Anterior cingulate cortex (tissue), 58 donors: ENCODE measurements around the gene GTF3C4.

Experiments used
- DNase-seq, 58 donors: peaks; one replicate each; lab custom pipeline; 2025; lab: John Stamatoyannopoulos, UW

The GTF3C4 gene

DNA sequence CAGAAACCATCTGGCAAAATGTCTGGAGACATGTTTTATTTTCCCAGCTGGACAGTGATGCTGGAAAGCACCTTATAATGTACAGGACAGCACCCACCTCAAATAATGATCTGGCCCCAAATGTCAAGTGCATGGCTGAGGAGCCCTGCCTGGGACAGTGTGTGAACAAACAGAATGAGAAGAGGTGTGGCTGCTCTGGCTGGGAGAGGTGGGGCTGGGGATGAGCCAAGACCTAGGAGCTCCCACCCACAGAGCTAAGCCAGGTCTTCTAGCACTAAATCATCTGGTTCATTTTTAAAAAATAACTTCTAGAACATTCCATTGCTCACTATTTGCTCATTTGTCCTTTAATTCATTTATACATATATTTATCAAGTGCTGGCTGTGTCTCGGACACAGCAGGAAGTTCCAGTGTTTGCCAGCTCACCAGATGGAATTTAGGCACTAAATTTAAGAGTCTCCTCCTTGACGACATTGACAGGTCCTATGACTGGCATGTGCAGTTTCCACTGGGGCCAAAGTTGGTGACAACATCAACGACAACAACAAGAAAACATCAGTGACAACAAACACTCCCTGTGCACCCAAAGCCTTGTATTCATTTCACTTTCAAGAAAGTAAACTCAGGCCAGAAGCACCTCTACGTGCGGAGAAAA lies 59.1 kb downstream of the GTF3C4 start:
- no peak for DNase-seq

DNA sequence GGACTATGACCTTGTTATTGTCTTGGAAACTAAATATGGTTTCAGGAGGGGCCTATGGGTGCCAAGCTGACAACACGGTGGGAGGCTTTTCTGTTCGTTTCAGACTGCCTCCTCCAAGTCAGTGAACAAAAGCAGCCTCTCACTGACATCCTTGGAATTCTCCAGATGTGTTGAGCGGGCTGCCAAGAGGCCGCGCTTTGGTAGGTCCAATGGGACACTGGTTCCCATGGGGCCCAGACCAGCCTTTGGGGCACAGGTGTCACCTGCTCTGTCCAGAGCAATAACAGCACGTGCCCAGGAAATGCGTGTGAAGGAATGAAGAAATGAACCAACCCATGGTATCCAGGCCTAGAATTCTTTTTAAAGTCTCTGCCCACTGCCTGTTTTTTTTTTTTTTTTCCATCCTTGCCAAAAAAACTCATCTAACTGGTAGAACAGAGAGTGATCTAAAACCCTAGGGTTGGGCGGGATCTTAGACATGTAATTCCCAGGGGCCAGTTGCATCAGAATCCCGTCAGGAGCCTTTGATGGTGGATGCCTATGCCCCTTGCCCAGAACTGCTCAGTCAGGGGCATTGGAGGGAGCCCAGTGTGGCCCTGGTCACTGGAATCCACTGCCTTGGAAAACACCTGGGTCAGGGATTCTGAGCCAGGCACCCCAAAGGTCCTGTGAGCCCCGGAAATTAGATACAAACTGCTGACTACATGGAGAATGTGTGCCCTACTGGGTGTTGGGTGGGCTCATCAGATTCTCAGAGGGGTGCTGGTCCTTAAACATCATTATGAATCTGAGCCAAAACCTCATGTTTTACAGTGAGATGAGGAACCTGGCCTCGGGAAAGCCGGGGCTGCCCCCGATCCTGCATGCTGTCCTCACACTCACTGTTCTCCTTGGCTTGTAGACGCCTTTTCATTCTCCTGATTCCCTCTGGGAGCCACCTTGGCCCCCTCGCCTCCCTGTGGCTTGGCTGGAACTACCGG lies 60.1 kb downstream of the GTF3C4 start:
- no peak for DNase-seq

DNA sequence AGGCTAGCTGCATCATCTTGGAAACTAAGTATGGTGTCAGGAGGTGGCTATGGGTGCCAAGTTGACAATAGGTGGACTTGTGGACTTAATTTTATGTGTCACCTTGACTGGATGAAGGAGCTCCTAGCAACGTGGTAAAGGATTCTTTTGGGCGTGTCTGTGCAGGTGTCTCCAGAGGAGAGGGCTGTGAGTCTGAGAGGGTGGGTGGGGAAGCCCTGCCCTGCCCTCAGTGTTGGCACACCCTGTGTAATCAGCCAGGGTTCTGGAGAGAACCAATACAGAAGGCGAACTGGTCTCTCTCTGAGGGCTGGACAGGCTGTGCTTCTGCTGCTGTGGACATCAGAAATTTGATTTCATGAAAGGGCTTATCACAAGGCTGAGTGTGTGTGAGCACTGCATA lies 61.0 kb downstream of the GTF3C4 start:
- DNase-seq: no peak

DNA sequence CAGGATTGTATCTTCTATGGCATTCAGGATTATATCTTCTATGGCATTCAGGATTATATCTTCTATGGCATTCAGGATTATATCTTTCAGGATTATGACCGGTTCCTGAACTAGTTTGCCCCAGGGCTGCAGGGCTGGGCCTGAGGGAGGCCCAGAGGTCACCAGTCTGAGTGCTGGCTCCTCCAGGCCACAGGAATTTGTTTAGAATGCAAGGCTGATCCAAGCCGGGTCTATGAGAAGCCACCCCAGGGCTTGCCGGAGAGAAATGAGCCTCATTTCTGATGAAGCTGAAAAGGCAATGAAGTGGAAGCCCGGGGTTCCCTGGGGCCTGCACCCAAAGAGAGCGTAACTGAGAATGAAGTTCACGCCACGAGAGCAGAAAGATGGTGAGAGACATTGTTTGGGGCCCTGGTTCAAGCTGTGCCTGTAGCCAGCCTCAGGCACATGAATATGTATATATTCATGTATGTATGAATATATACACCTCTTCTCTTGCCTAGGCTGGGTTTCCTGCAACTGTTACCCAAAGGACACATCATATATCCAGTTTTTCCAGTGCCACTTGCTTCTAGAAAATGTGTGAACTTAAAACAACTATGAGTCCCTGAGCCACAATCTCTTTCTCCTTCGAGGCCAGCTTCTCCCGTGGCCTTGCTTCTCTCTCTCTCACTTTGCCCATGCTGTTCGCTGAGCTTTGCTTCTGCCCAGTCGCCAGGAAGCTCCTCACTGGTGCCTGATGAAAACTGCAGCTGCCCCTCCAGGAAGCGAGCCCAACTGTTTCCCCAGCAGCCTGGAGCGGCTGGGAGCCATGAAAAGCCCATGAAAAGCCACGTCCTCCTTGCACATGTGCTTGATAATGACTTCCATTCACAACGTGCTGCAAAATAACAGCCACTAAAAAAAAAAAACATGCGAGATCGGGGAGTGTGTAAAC lies 62.3 kb downstream of the GTF3C4 start:
- DNase-seq: peak in 9 of 58 donors; percentile 10 to 39 (median 22)

DNA sequence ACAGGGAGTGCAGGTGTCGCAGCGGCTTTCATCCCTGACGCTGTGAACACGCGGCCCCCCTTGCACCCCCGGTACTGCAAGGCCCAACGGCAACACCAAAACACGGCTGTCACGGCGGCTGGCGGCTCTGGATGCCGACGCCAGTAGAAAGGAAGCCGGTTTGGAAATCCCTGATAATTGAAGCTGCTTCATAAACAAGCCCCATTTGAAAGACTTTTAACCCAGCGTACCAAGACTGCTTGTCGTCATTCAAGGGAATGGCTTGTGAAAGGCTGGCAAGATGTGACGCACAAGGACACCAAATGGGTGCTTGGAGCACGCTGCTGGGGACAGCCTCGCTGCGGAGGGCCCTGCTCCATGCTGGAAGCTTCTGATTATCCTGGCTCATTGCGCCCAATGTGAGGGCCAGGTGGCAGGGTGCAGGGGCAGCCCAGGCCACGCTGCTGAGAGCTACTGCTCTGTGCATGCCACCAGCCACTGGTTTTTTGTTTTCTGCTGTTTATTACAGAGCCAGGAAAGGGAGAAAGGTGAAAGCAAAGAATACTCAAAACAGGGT lies 63.1 kb downstream of the GTF3C4 start:
- DNase-seq: peak in 11 of 58 donors; percentile 8 to 52 (median 29)

DNA sequence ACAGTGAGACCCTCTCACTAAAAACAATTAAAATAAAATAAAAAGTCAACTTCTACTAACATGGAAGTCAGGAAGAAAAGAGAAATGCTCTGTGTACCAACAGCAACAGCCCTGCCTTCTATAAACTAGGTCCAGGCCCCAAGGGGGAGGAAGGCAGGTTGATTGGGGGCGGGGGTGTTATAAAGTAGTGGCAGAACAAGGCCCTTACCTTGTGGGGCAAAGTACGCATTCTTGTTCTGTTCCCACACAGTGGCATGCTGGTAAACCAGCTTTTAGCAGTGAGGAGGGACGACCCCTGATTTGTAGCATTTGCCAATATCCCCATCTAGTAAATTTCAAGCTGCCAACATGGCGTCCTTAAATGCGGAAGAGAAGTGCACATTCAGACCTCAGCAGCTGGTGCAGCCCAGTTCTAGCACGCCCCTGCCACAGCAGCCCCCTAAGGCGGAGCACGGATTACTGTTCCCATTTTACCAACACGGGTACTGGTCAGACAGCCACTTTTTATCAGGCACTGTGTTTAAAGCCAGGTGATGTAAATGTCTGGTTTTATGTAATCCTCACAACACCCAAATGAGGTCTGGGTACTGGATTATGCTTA lies 69.5 kb downstream of the GTF3C4 start:
- DNase-seq: no peak

DNA sequence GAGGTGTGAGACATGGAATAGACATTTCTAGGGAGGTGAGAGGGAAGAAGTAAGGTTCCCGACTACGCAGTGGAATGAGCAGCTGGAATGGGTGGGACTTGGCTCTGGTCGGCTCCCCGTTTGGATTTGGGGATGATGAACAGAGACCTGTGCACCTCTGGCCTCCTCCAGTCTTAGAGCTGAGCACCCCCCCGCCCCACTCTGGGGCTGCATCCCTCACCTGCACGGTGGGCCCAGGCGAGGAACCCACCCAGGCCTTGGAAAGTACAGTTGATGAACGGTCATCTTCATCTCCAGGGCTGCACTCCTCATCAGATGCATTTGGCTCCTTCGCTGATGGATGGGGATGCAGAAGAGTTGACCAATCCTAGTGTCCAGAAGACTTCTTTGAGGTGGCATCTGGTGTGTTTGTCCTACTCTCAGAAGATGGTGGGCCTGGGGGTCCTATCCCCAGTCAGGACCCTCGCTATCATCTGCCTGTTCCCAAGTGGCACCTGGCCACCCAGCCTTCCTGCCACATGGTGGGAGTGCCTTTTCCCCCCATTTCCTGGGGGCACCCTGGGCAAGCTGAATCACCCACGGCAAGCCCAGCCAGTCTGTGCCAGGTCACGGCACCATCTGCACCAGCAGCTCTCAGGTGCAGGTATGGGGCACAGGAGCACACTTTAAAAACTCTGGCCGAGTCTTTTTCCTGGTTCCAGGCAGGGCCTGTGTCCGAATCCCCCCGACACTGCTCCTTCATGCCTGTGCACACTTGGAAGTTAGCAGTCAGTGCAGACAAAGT lies 70.5 kb downstream of the GTF3C4 start:
- no peak for DNase-seq

DNA sequence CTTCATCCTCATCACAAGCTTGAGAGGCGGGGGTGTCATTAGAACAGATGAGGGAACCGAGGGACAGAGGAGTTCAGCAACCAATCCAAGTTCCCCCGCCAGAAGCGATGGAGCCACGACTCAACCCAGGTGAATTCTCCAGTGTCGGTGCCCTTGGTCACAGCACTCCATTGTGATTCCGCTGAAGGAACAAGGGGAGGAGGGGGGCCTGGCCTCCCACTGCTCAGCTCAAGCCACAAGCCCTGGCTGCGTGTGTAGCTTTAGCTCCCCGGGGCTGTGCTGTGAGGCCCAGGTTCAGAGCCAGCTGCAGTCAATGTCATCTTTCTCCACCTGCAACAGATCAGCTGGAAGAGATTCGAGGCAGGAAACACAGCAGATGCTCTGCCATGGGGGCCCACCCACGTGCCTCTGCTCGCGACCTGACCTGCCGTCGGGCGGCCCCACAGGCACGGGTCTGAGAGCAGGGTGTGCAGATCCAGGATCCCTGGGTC lies 72.6 kb downstream of the GTF3C4 start:
- no peak for DNase-seq

DNA sequence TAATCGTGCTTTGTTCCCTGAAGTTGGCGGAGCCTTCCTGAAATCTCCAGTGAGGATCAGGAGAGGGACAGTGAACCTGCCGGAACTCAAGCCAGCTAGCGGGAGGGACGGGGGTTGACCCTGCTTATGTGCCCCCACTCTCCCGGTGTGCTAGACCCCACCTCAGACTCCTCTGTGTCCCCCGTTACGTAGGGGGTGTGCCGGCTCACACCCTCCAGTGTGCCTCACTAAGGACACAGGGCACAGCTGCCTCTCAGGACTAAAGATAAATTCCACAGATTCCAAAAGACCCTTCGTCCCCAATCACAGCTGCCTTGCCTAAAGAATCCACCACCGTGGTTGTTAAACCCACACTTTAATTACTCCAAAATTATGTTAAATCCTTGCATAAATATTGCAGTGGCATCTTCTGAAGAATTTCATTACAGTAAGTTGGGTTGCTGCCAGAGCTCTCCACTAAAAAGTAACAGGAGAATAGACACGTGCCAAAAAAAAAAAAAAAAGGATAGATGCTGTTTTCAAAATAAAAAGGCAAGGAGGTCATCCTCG lies 73.7 kb downstream of the GTF3C4 start:
- no peak for DNase-seq
